GM18502 (cell line): ENCODE measurements around the gene MACROD2.

ENCODE experiments used
- ATAC-seq: cut with Tn5 transposase; IDR thresholded peaks from one replicate; pipeline ENCODE4 v1.9.1; 2021; ENCODE audit warnings: mild to moderate bottlenecking; ENCODE audit not compliant: unreplicated experiment, poor library complexity

Gene MACROD2

GRCh38 chr20:14866841-14867514, 871.7 kb downstream of the MACROD2 start:
- no peak for ATAC-seq

GRCh38 chr20:14877301-14878028, 882.1 kb downstream of the MACROD2 start:
- no peak for ATAC-seq

- ATAC-seq, result no peak
Observed at GRCh38 chr20:14878676-14879019, 883.3 kb downstream of the MACROD2 start.

GRCh38 chr20:14879020-14879697, 883.8 kb downstream of the MACROD2 start:
- peak; percentile 85 for ATAC-seq

GRCh38 chr20:14879839-14880238, 884.5 kb downstream of the MACROD2 start:
- ATAC-seq, result no peak

GRCh38 chr20:14881518-14881917, 886.2 kb downstream of the MACROD2 start:
- no peak for ATAC-seq

GRCh38 chr20:14882157-14882556, 886.8 kb downstream of the MACROD2 start:
- ATAC-seq, result no peak

GRCh38 chr20:14882846-14883245, 887.5 kb downstream of the MACROD2 start:
- ATAC-seq, result no peak

- no peak for ATAC-seq
Observed at GRCh38 chr20:14883324-14883723, 888.0 kb downstream of the MACROD2 start.

- ATAC-seq, result no peak
Observed at GRCh38 chr20:14885661-14886060, 890.3 kb downstream of the MACROD2 start.

GRCh38 chr20:14888134-14888533, 892.8 kb downstream of the MACROD2 start:
- no peak for ATAC-seq

GRCh38 chr20:14889496-14890255, 894.4 kb downstream of the MACROD2 start:
- ATAC-seq, result no peak

- ATAC-seq, result no peak
Observed at GRCh38 chr20:14890713-14891112, 895.4 kb downstream of the MACROD2 start.

- ATAC-seq, result no peak
Observed at GRCh38 chr20:14892782-14893181, 897.5 kb downstream of the MACROD2 start.

- ATAC-seq, result no peak
Observed at GRCh38 chr20:14896569-14896968, 901.3 kb downstream of the MACROD2 start.

GRCh38 chr20:14897608-14898007, 902.3 kb downstream of the MACROD2 start:
- ATAC-seq, result no peak

GRCh38 chr20:14902432-14903089, 907.2 kb downstream of the MACROD2 start:
- ATAC-seq, result peak; percentile 98

- ATAC-seq, result no peak
Observed at GRCh38 chr20:14906908-14907434, 911.7 kb downstream of the MACROD2 start.

GRCh38 chr20:14910126-14910525, 914.8 kb downstream of the MACROD2 start:
- ATAC-seq, result no peak
